GM12864 (cell line): ENCODE results near the gene YWHAG.
"Not testable (repeated sequence)": the region's sequence is repeated elsewhere in the genome, so short reads cannot be mapped to it uniquely, and the experiment has no call there.

Source experiments
- DNase-seq: peaks from one replicate; pipeline ENCODE4 v3.0.0-alpha.2; 2011; ENCODE audit warnings: low read depth
- H3K4me3 ChIP-seq: 2 replicates; pipeline ENCODE4 v1.5.1; 2011; ENCODE audit warnings: mild to moderate bottlenecking, low read depth, low read length, control low read depth
- TF ChIP-seq, protein P1 (sequence below): IDR thresholded peaks from 2 replicates; pipeline ENCODE4 v1.5.1; 2011; ENCODE audit warnings: low read depth, mild to moderate bottlenecking, moderate library complexity, low read length, control low read depth, inconsistent platforms; ENCODE audit errors: missing control alignments

YWHAG gene

DNA sequence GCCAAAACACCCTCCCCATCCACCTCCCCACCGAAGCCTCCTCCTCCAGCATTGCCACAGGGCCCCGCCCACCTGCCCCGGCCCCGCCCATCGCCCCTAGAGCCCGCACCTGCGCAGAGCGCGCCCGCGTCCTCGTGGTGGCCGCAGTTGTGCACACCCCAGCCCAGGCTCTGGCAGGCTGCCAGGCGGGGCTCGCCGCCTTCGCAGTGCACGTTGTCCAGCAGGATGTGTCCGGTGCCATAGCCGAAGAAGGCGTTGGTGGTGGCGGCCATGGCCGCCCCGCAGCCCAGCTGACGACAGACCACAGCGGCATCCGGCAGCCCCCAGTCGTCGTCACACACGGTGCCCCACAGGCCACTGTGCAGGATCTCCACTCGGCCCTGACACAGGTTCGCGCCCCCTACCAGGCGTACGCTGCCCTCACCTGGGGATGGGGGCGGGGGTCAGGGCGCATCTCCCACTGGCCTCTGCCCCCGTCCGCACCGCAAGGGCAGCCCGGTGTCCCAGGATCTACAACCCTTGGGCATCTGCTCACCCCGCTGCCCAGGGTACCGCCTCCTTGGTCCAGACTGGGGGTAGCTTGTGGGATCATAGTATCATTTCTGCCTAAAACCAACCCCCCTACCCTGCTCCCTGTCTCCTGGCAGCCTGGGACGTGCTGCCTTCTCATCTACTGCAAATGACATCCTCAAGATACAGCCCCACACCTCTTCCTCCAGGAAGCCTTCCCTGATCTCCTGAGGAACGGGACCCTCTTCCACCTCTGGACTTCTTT lies 38.8 kb upstream of the YWHAG start:
- TF ChIP-seq, protein P1, sequence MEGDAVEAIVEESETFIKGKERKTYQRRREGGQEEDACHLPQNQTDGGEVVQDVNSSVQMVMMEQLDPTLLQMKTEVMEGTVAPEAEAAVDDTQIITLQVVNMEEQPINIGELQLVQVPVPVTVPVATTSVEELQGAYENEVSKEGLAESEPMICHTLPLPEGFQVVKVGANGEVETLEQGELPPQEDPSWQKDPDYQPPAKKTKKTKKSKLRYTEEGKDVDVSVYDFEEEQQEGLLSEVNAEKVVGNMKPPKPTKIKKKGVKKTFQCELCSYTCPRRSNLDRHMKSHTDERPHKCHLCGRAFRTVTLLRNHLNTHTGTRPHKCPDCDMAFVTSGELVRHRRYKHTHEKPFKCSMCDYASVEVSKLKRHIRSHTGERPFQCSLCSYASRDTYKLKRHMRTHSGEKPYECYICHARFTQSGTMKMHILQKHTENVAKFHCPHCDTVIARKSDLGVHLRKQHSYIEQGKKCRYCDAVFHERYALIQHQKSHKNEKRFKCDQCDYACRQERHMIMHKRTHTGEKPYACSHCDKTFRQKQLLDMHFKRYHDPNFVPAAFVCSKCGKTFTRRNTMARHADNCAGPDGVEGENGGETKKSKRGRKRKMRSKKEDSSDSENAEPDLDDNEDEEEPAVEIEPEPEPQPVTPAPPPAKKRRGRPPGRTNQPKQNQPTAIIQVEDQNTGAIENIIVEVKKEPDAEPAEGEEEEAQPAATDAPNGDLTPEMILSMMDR = no peak
- peak overlapping the region; percentile 60 for H3K4me3 ChIP-seq
- no peak for DNase-seq

DNA sequence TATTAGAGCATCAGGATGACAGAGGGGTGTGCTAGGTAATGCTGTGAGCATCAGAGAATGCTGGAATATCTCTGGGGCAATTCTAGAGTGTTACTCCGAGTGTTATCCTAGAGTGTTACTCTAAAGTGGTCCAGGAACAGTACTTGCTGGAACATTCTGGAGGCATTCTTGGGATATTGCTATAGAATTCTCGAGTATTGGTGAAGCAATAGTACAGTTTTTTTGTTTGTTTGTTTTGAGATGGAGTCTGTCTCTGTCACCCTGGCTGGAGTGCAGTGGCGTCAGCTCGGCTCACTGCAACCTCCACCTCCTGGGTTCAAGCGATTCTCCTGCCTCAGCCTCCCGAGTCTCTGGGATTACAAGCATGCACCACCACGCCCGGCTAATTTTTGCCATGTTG lies 38.1 kb upstream of the YWHAG start:
- H3K4me3 ChIP-seq = no peak overlapping the region
- TF ChIP-seq, protein P1 = no peak
- DNase-seq = no peak

DNA sequence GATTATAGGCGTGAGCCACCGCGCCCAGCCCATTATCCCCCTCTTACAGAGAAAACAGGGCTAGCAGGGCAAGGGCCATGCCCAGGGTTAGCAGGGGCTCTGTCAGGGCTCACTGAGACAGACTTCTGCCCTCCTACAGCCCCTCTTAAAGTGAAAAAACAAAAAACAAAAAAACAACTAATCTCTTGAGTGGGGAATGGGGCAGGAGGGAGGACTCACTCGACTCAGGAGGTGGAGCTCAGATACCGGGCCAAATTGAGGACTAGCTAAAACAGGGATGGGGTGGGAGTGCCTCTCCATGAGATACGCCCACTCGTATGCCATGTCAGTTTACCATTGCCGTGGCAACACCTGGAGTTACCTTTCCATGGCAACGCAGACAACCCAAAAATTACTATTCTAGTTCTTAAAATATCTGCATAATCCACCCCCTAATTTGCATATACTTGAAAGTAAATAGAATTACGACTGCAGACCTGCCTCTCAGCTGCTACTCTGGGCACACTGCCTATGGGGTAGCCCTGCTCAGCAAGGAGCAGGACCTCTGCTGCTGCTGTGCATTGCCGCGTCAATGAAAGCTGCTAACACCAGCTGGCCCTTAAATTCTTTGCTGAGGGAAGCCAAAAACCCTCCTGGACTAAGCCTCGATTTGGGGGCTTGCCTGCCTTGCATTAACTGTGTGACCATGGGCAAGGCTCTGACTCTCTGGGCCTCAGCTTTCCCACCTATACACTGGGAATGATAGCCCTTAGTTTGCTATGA lies 37.4 kb upstream of the YWHAG start:
- no peak overlapping the region for H3K4me3 ChIP-seq
- no peak for DNase-seq
- TF ChIP-seq, protein P1 = no peak

DNA sequence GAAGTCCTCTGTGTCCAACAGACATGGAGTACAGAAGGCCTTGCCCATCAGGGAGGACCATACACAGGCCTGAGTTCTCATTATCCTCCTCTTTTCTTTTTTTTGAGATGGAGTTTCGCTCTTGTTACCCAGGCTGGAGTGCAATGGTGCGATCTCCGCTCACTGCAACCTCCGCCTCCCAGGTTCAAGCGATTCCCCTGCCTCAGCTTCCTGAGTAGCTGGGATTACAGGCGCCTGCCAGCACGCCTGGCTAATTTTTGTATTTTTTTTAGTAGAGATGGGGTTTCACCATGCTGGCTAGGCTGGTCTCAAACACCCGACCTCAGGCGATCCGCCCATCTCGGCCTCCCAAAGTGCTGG lies 36.8 kb upstream of the YWHAG start:
- DNase-seq, H3K4me3 ChIP-seq: not testable (repeated sequence)

DNA sequence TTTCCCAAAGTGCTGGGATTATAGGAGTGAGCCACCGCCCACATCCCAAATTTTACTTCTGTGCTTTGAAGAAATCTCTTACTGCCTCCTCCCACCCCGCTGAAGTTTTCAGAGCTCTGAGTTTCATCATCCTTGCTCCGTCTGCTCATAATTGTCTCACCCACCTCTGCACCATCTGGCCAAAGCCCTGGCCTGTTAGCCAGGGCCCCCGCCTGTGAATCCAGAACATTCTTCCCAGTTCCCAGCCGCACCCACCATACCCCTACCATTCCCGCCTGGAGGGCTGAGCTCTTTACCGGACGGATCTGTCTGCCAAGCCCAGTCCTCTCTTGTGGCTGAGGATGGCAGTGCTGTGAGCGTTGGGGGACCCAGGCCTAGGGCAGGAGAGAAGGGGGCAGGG lies 36.2 kb upstream of the YWHAG start:
- TF ChIP-seq, protein P1 = no peak
- no peak for DNase-seq
- H3K4me3 ChIP-seq = no peak overlapping the region

DNA sequence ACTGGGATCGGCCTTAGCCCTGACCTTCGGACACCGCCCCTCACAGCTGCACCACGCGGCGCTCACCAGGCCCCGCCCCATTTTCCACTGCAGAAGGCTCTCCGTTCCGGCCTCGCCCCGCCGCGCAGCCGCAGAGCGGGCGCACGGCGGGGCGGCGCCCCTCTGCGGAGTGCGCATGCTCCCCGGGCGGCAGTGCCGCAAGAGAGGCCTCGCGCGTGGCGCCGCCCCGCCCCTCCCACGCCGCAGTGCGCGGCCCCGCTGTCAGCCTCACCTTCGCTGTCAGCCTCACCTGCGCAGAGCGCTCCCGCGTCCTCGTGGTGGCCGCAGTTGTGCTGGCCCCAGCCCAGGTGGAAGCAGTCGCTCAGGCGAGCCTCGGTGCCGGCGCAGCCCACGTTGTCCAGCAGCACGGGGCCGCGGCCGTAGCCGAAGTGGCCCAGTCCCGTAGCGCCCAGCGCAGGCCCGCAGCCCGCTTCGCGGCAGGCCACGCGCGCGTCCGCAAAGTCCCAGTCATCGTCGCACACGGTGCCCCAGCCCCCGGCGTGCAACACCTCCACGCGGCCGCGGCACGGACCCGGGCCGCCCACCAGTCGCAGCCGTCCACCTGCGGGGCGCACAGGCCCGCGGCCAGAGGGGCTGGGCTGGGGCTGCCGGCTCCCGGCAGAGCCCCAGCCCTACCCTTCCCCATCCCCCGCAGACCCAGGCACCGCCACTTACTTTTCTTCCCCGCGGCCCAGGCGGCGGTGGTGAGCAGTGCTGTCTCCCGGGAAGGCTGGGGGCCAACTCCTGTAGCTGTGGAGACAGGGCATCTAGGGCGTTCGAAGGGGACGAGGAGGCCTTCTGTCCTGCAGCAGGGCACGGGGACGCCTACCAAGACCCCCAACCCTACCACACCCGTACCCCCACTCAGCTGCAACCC lies 34.6 kb upstream of the YWHAG start:
- peak overlapping the region; percentile 56 for H3K4me3 ChIP-seq
- TF ChIP-seq, protein P1 = no peak
- DNase-seq = peak; percentile 76
